Measurements from ENCODE around the gene CLEC4A. TPM values are rescaled to one million over a fixed set of nuclear protein-coding genes. Genes with fewer than 3 reads are reported as not detected.

The CLEC4A gene
- total and polyA plus RNA-seq, 2 of the 8 experiments (the other 6 are each of a cell fraction or from before 2014, with no cell fraction given), result 0.41 to 0.44 TPM

- Histone ChIP-seq H3K18ac (ENCODE audit: extremely low read depth, low read length) (no peak overlapping the region), H3K79me2 (ENCODE audit: control insufficient read depth in 1 of 2, insufficient read depth in 2 of 2, low read length in 2 of 2) (no peaks in the 10 kb centered on the region), H3K23me2 (ENCODE audit: low read depth, low read length) (no peaks in the 10 kb centered on the region), H3K79me1 (ENCODE audit: low read depth, low read length) (no peaks in the 10 kb centered on the region), H2AFZ (ENCODE audit: low read length) (no peak overlapping the region), H3K36me3 (ENCODE audit: control insufficient read depth in 2 of 4, insufficient read depth in 4 of 4, low read length in 3 of 4) (no peaks in the 10 kb centered on the region), H4K20me1 (replicated peaks in 1 of 2; ENCODE audit: control insufficient read depth in 1 of 2, insufficient read depth in 2 of 2, low read length in 2 of 2) (no peaks in the 10 kb centered on the region), H3K4me2 (ENCODE audit: insufficient read depth in 1 of 2, low read depth in 2 of 2, low read length in 2 of 2) (no peak overlapping the region), H3K4me3 (ENCODE audit: extremely low read depth in 1 of 4, insufficient read depth in 2 of 4, low read depth in 3 of 4, low read length in 4 of 4) (no peak overlapping the region), H3K4me1 (replicated peaks in 1 of 4; ENCODE audit: control insufficient read depth in 3 of 4, insufficient read depth in 4 of 4, low read length in 3 of 4) (no peaks in the 10 kb centered on the region), H2BK15ac (ENCODE audit: low read length) (no peak overlapping the region), H2BK20ac (ENCODE audit: low read length) (no peak overlapping the region), H4K91ac (replicated peaks; ENCODE audit: insufficient read length, low read length) (no peak overlapping the region), H3K23ac (ENCODE audit: insufficient read length) (no peak overlapping the region), H2BK12ac (ENCODE audit: low read depth, low read length) (no peak overlapping the region), H3K56ac (replicated peaks; ENCODE audit: insufficient read length, low read depth, low read length) (no peak overlapping the region), H2BK5ac (ENCODE audit: low read depth, low read length) (no peak overlapping the region), H3K9me3 (ENCODE audit: insufficient read depth in 2 of 2, low read depth in 1 of 2, low read length in 1 of 2) (no peaks in the 10 kb centered on the region), H3K4ac (replicated peaks; ENCODE audit: insufficient read length, low read depth, low read length) (no peak overlapping the region), H2AK5ac (ENCODE audit: low read depth, low read length) (no peak overlapping the region), H4K5ac (ENCODE audit: insufficient read length, low read depth, low read length) (no peak overlapping the region), H4K8ac (ENCODE audit: extremely low read depth, insufficient read depth, low read length) (no peak overlapping the region), H2BK120ac (replicated peaks; ENCODE audit: low read depth, low read length) (no peak overlapping the region), H3K9ac (replicated peaks in 1 of 4; ENCODE audit: extremely low read depth in 1 of 4, low read depth in 3 of 4, low read length in 3 of 4) (no peak overlapping the region), H3K27me3 (replicated peaks in 1 of 4; ENCODE audit: control insufficient read depth in 3 of 4, extremely low read depth in 1 of 4, insufficient read depth in 3 of 4, low read length in 3 of 4) (no peaks in the 10 kb centered on the region), H3K14ac (ENCODE audit: insufficient read length) (no peak overlapping the region), H3K27ac (ENCODE audit: low read depth, low read length) (no peak overlapping the region)
- DNase-seq (ENCODE audit: low read depth in 1 of 2, low spot score in 2 of 2) (no peak), FAIRE-seq (no peak)
- POLR2A ChIA-PET (ENCODE audit: partially characterized antibody), result no interaction called here
- CTCF ChIA-PET (ENCODE audit: partially characterized antibody), result no interaction called here
- TF ChIP-seq NRF1 (IDR thresholded peaks at IDR 0.05; ENCODE audit: low read depth, low read length) (no peak), RBBP5 (IDR thresholded peaks at IDR 0.05; ENCODE audit: borderline replicate concordance, low read depth, low read length) (no peak), CREB1 (IDR thresholded peaks at IDR 0.05) (no peak), CHD2 (IDR thresholded peaks at IDR 0.05; ENCODE audit: low read length) (no peak), SP2 (IDR thresholded peaks at IDR 0.05; ENCODE audit: low read length) (no peak), HDAC2 (IDR thresholded peaks at IDR 0.05; ENCODE audit: borderline replicate concordance in 1 of 2, low read depth in 2 of 2, low read length in 2 of 2) (no peak), MAFK (IDR thresholded peaks at IDR 0.05; ENCODE audit: low read depth, low read length) (no peak), YY1 (IDR thresholded peaks at IDR 0.05; ENCODE audit: low read depth, low read length) (no peak), KDM4A (IDR thresholded peaks at IDR 0.05; ENCODE audit: low read depth, low read length, severe bottlenecking) (no peak), SIX5 (IDR thresholded peaks at IDR 0.05; ENCODE audit: low read depth, low read length) (no peak), FOSL1 (IDR thresholded peaks at IDR 0.05; ENCODE audit: insufficient read depth, low read depth, low read length) (no peak), RXRA (IDR thresholded peaks at IDR 0.05; ENCODE audit: insufficient read depth, low read depth, low read length) (no peak), USF2 (IDR thresholded peaks at IDR 0.05; ENCODE audit: low read length) (no peak), BACH1 (IDR thresholded peaks at IDR 0.05; ENCODE audit: low read length) (no peak), SIN3A (conservative IDR thresholded peaks at IDR 0.05 in 1 of 2, IDR thresholded peaks at IDR 0.05 in 1 of 2; ENCODE audit: low read depth in 1 of 2, low read length in 2 of 2) (no peak), POU5F1 (IDR thresholded peaks at IDR 0.05; ENCODE audit: low read depth, low read length) (no peak)
These were observed 31.1 kb downstream of the CLEC4A start for GRCh38 chr12:8154526-8154925.
